Pancreas (tissue), 10 donors: ENCODE results near the gene TSPAN13. TPM values are rescaled to one million over a fixed set of nuclear protein-coding genes. Genes with fewer than 3 reads are reported as not detected.

ENCODE experiments used
- ATAC-seq, 4 donors: fragments of 200-7000 bp; cut with Tn5 transposase; one replicate each; pipeline versions ENCODE4 v1.8.0 to v1.9.1; 2020; ENCODE audit warnings: mild to moderate bottlenecking in 4 of 4, moderate library complexity in 4 of 4
- DNase-seq, 6 donors: peaks; one replicate each; pipeline ENCODE4 v3.0.0-alpha.2; 2020
- FAIRE-seq: peaks from 2 replicates; lab custom pipeline; 2012; peaks lifted over from hg19 to GRCh38; lab: Jason Lieb, UNC
- H3K27ac ChIP-seq, 4 donors: fragments of 200-600 bp; sonication (generic); 1 replicate in 3 of 4; 2 replicates in 1 of 4; pipeline versions ENCODE4 v1.5.0 to v1.8.0; 2020
- H3K27me3 ChIP-seq, 4 donors: fragments of 200-600 bp; one replicate each; pipeline ENCODE4 v1.8.0; 2021
- H3K36me3 ChIP-seq, 3 donors: fragments of 200-600 bp; sonication (generic) in 1 of 3; one replicate each; pipeline versions ENCODE4 v1.5.0 to v1.8.0; 2020 to 2021
- H3K4me1 ChIP-seq, 3 donors: fragments of 200-600 bp; one replicate each; pipeline ENCODE4 v1.8.0; 2021
- H3K4me3 ChIP-seq, 4 donors: fragments of 200-600 bp; sonication (generic) in 2 of 4; one replicate each; pipeline versions ENCODE4 v1.5.0 to v1.8.0; 2020 to 2021
- H3K9me3 ChIP-seq, 4 donors: fragments of 200-600 bp; one replicate each; pipeline ENCODE4 v1.8.0; 2021
- WGBS, 2 donors: extraction: QIAGEN DNeasy Blood & Tissue Kit; methylation state at CpG; one replicate each; pipeline ENCODE4 v1.1.7; 2013; 5-methylcytosine and 5-hydroxymethylcytosine counted together
- intact Hi-C, 3 donors: fragments of 100-400 bp; cut with DNase I; formaldehyde crosslinking; loops; one replicate each; pipeline versions ENCODE4 v1.11.1 to v1.14.2; 2022
- polyA plus RNA-seq, 2 donors: library from polyadenylated mRNA; stranded (reverse); fragments of 200-250 nt; gene quantifications; one replicate each; pipeline ENCODE4 v1.2.3, GENCODE V29; 2013
- total RNA-seq, 6 donors: library from RNA; stranded (reverse); fragmentation: NEBNext Ultra II Directional in 4 of 6; extraction: Animal tissue kit (Norgen Biotek cat#: 25700) in 4 of 6; gene quantifications; one replicate each; pipeline versions ENCODE4 v1.2.1 to v1.2.4, GENCODE V29; 2021 to 2023
- TF ChIP-seq, protein P1 (sequence below), 4 donors: fragments of 200-600 bp; sonication (generic) in 3 of 4; IDR thresholded peaks; one replicate each; pipeline versions ENCODE4 v1.5.0 to v1.8.0; 2021; ENCODE audit warnings: antibody characterized with exemption in 4 of 4
- donor health status: healthy with polysubstance abuse.
- donor health status: DM: no; HTN: no; CAD: no; lungs with moderate emphysema.
- donor health status: DM: no; HTN: no; CAD: no.
- donor health status: control.
- donor health status: control.
- donor health status: Bipolar disorder and iron deficiency.
- donor health status: DM: yes; HTN: yes; CAD: no.
- donor health status: DM: no; HTN: no; CAD: no.
- donor health status: DM: no; HTN: no; CAD: no.
- donor health status: DM: yes; HTN: yes; CAD: no.

Gene TSPAN13
- total and polyA plus RNA-seq, 8 donors = 30.7 to 64.9 (median 53.0) TPM

DNA sequence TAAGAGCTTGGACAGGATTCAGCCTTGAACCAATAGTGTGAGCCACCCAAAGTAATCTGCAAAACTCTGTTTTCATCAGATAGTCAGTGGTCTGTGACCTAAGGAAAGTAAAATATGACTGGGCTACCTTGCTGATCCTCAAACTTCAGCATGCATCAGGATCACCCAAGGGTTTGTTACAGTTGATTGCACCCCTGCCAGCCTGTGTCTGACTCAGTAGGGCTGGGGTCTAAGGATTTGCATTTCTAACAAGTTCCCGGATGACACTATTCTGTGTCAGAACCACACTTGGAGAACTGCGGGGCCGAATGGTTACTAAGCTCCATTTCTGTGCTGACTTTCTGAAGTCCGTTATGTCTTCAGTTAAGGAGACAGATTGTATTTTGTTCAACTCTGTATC lies 40.6 kb upstream of the TSPAN13 start:
- no peak overlapping the region for H3K4me3 ChIP-seq
- DNase-seq = no peak
- H3K9me3 ChIP-seq = no peaks in the 10 kb centered on the region
- TF ChIP-seq, protein P1, sequence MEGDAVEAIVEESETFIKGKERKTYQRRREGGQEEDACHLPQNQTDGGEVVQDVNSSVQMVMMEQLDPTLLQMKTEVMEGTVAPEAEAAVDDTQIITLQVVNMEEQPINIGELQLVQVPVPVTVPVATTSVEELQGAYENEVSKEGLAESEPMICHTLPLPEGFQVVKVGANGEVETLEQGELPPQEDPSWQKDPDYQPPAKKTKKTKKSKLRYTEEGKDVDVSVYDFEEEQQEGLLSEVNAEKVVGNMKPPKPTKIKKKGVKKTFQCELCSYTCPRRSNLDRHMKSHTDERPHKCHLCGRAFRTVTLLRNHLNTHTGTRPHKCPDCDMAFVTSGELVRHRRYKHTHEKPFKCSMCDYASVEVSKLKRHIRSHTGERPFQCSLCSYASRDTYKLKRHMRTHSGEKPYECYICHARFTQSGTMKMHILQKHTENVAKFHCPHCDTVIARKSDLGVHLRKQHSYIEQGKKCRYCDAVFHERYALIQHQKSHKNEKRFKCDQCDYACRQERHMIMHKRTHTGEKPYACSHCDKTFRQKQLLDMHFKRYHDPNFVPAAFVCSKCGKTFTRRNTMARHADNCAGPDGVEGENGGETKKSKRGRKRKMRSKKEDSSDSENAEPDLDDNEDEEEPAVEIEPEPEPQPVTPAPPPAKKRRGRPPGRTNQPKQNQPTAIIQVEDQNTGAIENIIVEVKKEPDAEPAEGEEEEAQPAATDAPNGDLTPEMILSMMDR (IDR thresholded peaks at IDR 0.05) = no peak
- H3K27me3 ChIP-seq = no peaks in the 10 kb centered on the region
- intact Hi-C loops = no loop called here
- 94 to 99% methylated on average over 4 of the region's 4 CpGs for WGBS, 2 donors
- no peak overlapping the region for H3K27ac ChIP-seq
- FAIRE-seq = no peak
- no peaks in the 10 kb centered on the region for H3K36me3 ChIP-seq
- H3K4me1 ChIP-seq = no peaks in the 10 kb centered on the region
- ATAC-seq = no peak

- H3K27ac ChIP-seq = no peak overlapping the region
- H3K4me3 ChIP-seq = no peak overlapping the region
- H3K36me3 ChIP-seq = no peaks in the 10 kb centered on the region
- TF ChIP-seq, protein P1 (IDR thresholded peaks at IDR 0.05) = no peak
- intact Hi-C loops = no loop called here
- H3K27me3 ChIP-seq = no peaks in the 10 kb centered on the region
- FAIRE-seq (no peak), DNase-seq (no peak), ATAC-seq (no peak)
- no peaks in the 10 kb centered on the region for H3K4me1 ChIP-seq
- no peaks in the 10 kb centered on the region for H3K9me3 ChIP-seq
These were observed 37.6 kb upstream of the TSPAN13 start for GRCh38 chr7:16715928-16716327.

- TF ChIP-seq, protein P1 (IDR thresholded peaks at IDR 0.05) = no peak
- H3K4me1 ChIP-seq = no peaks in the 10 kb centered on the region
- H3K27ac ChIP-seq = no peak overlapping the region
- no peaks in the 10 kb centered on the region for H3K36me3 ChIP-seq
- WGBS, 2 donors = 87 to 88% methylated on average over 3 of the region's 3 CpGs
- intact Hi-C loops = no loop called here
- H3K27me3 ChIP-seq = no peaks in the 10 kb centered on the region
- DNase-seq (no peak), ATAC-seq (no peak), FAIRE-seq (no peak)
- H3K9me3 ChIP-seq = no peaks in the 10 kb centered on the region
- H3K4me3 ChIP-seq = no peak overlapping the region
These were observed 35.4 kb upstream of the TSPAN13 start for GRCh38 chr7:16718111-16718656.

- Histone ChIP-seq H3K27ac (no peak overlapping the region), H3K36me3 (no peaks in the 10 kb centered on the region), H3K9me3 (no peaks in the 10 kb centered on the region), H3K4me3 (no peak overlapping the region), H3K27me3 (no peaks in the 10 kb centered on the region), H3K4me1 (no peaks in the 10 kb centered on the region)
- 98 to 100% methylated on average over 1 of the region's 1 CpG for WGBS, 2 donors
- ATAC-seq = no peak
- intact Hi-C loops = no loop called here
- TF ChIP-seq, protein P1 (IDR thresholded peaks at IDR 0.05) = no peak
- DNase-seq = no peak
- no peak for FAIRE-seq
These were observed 33.9 kb upstream of the TSPAN13 start for GRCh38 chr7:16719699-16720098.

- Histone ChIP-seq H3K27ac (no peak overlapping the region), H3K36me3 (no peaks in the 10 kb centered on the region), H3K4me1 (peaks cover 0 to 6% (median 2%) of the 10 kb centered on the region in 3 donors), H3K4me3 (no peak overlapping the region), H3K9me3 (no peaks in the 10 kb centered on the region), H3K27me3 (no peaks in the 10 kb centered on the region)
- DNase-seq = no peak
- intact Hi-C loops = no loop called here
- FAIRE-seq = no peak
- TF ChIP-seq, protein P1 (IDR thresholded peaks at IDR 0.05) = no peak
- no peak for ATAC-seq
- 85 to 86% methylated on average over 4 of the region's 4 CpGs for WGBS, 2 donors
These were observed 32.0 kb upstream of the TSPAN13 start for GRCh38 chr7:16721541-16721940.
